Measurements from ENCODE around the gene TRAPPC3L. TPM values are rescaled to one million over a fixed set of nuclear protein-coding genes. Genes with fewer than 3 reads are reported as not detected.

TRAPPC3L gene
- total RNA-seq, 1 experiment from 2014 or later = not detected

DNA sequence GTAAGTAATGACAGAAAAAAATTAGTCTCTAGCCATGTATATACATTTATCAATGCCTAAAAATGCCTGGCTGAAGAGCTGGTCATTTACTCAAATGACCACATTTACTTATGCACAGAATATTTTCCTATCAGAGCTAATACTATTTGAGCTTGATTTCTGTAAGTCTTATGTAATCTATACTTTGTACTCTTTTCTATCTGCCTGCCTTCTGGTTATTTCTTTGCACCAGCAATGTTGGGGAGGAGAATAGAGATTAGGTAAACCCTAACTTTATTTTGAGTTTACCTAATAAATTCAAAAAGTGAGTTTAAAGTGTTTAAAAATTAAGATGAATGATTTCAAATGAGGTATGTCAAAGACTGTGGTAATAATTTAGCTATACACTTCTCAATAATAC is 30.3 kb downstream of the TRAPPC3L start:
- Histone ChIP-seq H2BK20ac (ENCODE audit: low read depth, low read length, poor library complexity, severe bottlenecking) (no peak overlapping the region), H3T11ph (ENCODE audit: low read length) (no peak overlapping the region), H3K27ac (ENCODE audit: insufficient read length, low read depth, low read length) (no peak overlapping the region), H4K91ac (ENCODE audit: insufficient read length, low read depth, low read length) (no peak overlapping the region), H3K9me3 (ENCODE audit: control insufficient read depth, low read depth, low read length) (no peaks in the 10 kb centered on the region), H3K4me1 (ENCODE audit: insufficient read depth, low read length) (peaks cover 4% of the 10 kb centered on the region; the same call in 1 of the 2 replicates), H3K9ac (ENCODE audit: extremely low read depth, insufficient read length, low read length) (no peak overlapping the region), H3K23me2 (ENCODE audit: insufficient read length, low read depth, low read length, poor library complexity, severe bottlenecking) (no peaks in the 10 kb centered on the region), H3K56ac (ENCODE audit: insufficient read length, low read depth, low read length) (no peak overlapping the region), H4K5ac (ENCODE audit: insufficient read length, low read depth, low read length) (no peak overlapping the region), H4K8ac (replicated peaks; ENCODE audit: insufficient read length, low read depth, low read length) (no peak overlapping the region), H4K20me1 (ENCODE audit: control insufficient read depth, insufficient read depth, insufficient read length) (no peaks in the 10 kb centered on the region), H2BK120ac (ENCODE audit: low read depth, low read length, poor library complexity, severe bottlenecking) (no peak overlapping the region), H3K23ac (ENCODE audit: insufficient read length, low read depth, low read length) (no peak overlapping the region), H3K4me2 (ENCODE audit: insufficient read depth, insufficient read length, low read length) (no peak overlapping the region), H2BK12ac (ENCODE audit: insufficient read length, low read depth, low read length) (no peak overlapping the region), H2BK5ac (ENCODE audit: insufficient read length, low read length) (no peak overlapping the region), H3K27me3 (ENCODE audit: insufficient read depth, low read length) (no peaks in the 10 kb centered on the region), H2AFZ (ENCODE audit: low read length) (no peak overlapping the region), H3K18ac (ENCODE audit: insufficient read length, low read depth, low read length) (no peak overlapping the region), H3K79me1 (ENCODE audit: insufficient read depth, low read depth, low read length, poor library complexity, severe bottlenecking) (no peaks in the 10 kb centered on the region), H3K79me2 (ENCODE audit: insufficient read depth, low read length) (no peaks in the 10 kb centered on the region), H3K14ac (ENCODE audit: insufficient read depth, low read length) (no peak overlapping the region), H2AK5ac (ENCODE audit: insufficient read length, low read length) (no peak overlapping the region), H2BK15ac (ENCODE audit: low read depth, low read length) (no peak overlapping the region), H3K4ac (ENCODE audit: low read depth, low read length) (no peak overlapping the region)
- TF ChIP-seq, protein P1, sequence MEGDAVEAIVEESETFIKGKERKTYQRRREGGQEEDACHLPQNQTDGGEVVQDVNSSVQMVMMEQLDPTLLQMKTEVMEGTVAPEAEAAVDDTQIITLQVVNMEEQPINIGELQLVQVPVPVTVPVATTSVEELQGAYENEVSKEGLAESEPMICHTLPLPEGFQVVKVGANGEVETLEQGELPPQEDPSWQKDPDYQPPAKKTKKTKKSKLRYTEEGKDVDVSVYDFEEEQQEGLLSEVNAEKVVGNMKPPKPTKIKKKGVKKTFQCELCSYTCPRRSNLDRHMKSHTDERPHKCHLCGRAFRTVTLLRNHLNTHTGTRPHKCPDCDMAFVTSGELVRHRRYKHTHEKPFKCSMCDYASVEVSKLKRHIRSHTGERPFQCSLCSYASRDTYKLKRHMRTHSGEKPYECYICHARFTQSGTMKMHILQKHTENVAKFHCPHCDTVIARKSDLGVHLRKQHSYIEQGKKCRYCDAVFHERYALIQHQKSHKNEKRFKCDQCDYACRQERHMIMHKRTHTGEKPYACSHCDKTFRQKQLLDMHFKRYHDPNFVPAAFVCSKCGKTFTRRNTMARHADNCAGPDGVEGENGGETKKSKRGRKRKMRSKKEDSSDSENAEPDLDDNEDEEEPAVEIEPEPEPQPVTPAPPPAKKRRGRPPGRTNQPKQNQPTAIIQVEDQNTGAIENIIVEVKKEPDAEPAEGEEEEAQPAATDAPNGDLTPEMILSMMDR (conservative IDR thresholded peaks at IDR 0.05) = no peak
- no peak overlapping the region for H3K4me3 Mint-ChIP-seq
- peaks cover 11 to 18% of the 10 kb centered on the region in 2 experiments for H3K4me1 Mint-ChIP-seq
- no peaks in the 10 kb centered on the region for H3K36me3 Mint-ChIP-seq (ENCODE audit: insufficient read depth in 1 of 3, low read depth in 3 of 3)
- H3K9me3 Mint-ChIP-seq = no peaks in the 10 kb centered on the region
- H3K27ac Mint-ChIP-seq = no peak overlapping the region
- DNase-seq = no peak
- no peaks in the 10 kb centered on the region; the same call in 1 of the 2 replicates for H3K27me3 Mint-ChIP-seq (ENCODE audit: low read depth)

Data from H9 (cell line).